HPDE6-E6E7 (cell line): ENCODE data around the gene OTOG.

Experiments used
- DNase-seq: peaks from one replicate; pipeline ENCODE4 v3.0.0; 2011; ENCODE audit warnings: missing footprints; ENCODE audit errors: extremely low spot score

The OTOG gene

GRCh38 chr11:17541330-17541885, 5.7 kb upstream of the OTOG start:
- no peak for DNase-seq

GRCh38 chr11:17542249-17542648, 4.8 kb upstream of the OTOG start:
- DNase-seq: no peak

GRCh38 chr11:17543041-17543440, 4.0 kb upstream of the OTOG start:
- DNase-seq: no peak

GRCh38 chr11:17543574-17544180, 3.4 kb upstream of the OTOG start:
- DNase-seq: no peak

GRCh38 chr11:17544181-17544622, 2.9 kb upstream of the OTOG start, which contains the start of gene USH1C:
TSS of gene USH1C (minus strand) at chr11:17544416. CDS start at chr11:17544307, 109 bp downstream.
- DNase-seq: no peak

- DNase-seq: no peak
These were observed 819 bp upstream of the OTOG start for GRCh38 chr11:17546240-17546639.

GRCh38 chr11:17547932-17548331, 873 bp downstream of the OTOG start:
- no peak for DNase-seq

GRCh38 chr11:17548444-17548843, 1.4 kb downstream of the OTOG start:
- no peak for DNase-seq

GRCh38 chr11:17550450-17551346, 3.6 kb downstream of the OTOG start:
- no peak for DNase-seq

- DNase-seq: no peak
These were observed 4.4 kb downstream of the OTOG start for GRCh38 chr11:17551347-17552040.

- DNase-seq: no peak
These were observed 4.9 kb downstream of the OTOG start for GRCh38 chr11:17552041-17552355.

- DNase-seq: no peak
These were observed 5.6 kb downstream of the OTOG start for GRCh38 chr11:17552392-17553248.

- no peak for DNase-seq
These were observed 6.1 kb downstream of the OTOG start for GRCh38 chr11:17553249-17553546.

- DNase-seq: no peak
These were observed 7.4 kb downstream of the OTOG start for GRCh38 chr11:17554487-17554886.

- DNase-seq: no peak
These were observed 9.9 kb downstream of the OTOG start for GRCh38 chr11:17556999-17557398.

- no peak for DNase-seq
These were observed 11.1 kb downstream of the OTOG start for GRCh38 chr11:17558025-17558780.

GRCh38 chr11:17558916-17559315, 11.9 kb downstream of the OTOG start:
- no peak for DNase-seq

GRCh38 chr11:17559341-17560087, 12.5 kb downstream of the OTOG start:
- no peak for DNase-seq

- no peak for DNase-seq
These were observed 13.4 kb downstream of the OTOG start for GRCh38 chr11:17560281-17561110.
